ENCODE data around the gene SLC26A3.
"Not testable (repeated sequence)": the region's sequence is repeated elsewhere in the genome, so short reads cannot be mapped to it uniquely, and the experiment has no call there.

Gene SLC26A3

GRCh38 chr7:107803009-107803610 is at the start of gene SLC26A3:
TSS of gene SLC26A3 (minus strand) at chr7:107803223. CDS start at chr7:107794509, 8,714 bp downstream.
- in situ Hi-C loops (cut with MboI; ENCODE audit: low sequenced_read_pairs): no loop called here

GRCh38 chr7:107850643-107851042 is 47.6 kb upstream of the SLC26A3 start:
- in situ Hi-C loops (cut with MboI; ENCODE audit: low sequenced_read_pairs): no loop called here

GRCh38 chr7:107850216-107850615 is 47.2 kb upstream of the SLC26A3 start:
- in situ Hi-C loops (cut with MboI; ENCODE audit: low sequenced_read_pairs): no loop called here

- in situ Hi-C loops (cut with MboI; ENCODE audit: low sequenced_read_pairs): not testable (repeated sequence)
Measured at GRCh38 chr7:107848211-107848610, 45.2 kb upstream of the SLC26A3 start.

- in situ Hi-C loops (cut with MboI; ENCODE audit: low sequenced_read_pairs): not testable (repeated sequence)
Measured at GRCh38 chr7:107847836-107848175, 44.8 kb upstream of the SLC26A3 start.

GRCh38 chr7:107847168-107847835 is 44.3 kb upstream of the SLC26A3 start:
- in situ Hi-C loops (cut with MboI; ENCODE audit: low sequenced_read_pairs): no loop called here

- in situ Hi-C loops (cut with MboI; ENCODE audit: low sequenced_read_pairs): no loop called here
Measured at GRCh38 chr7:107846324-107846723, 43.3 kb upstream of the SLC26A3 start.

GRCh38 chr7:107843184-107843583 is 40.2 kb upstream of the SLC26A3 start:
- in situ Hi-C loops (cut with MboI; ENCODE audit: low sequenced_read_pairs): no loop called here

GRCh38 chr7:107842213-107842612 is 39.2 kb upstream of the SLC26A3 start:
- in situ Hi-C loops (cut with MboI; ENCODE audit: low sequenced_read_pairs): no loop called here

GRCh38 chr7:107838816-107839565 is 36.0 kb upstream of the SLC26A3 start:
- in situ Hi-C loops (cut with MboI; ENCODE audit: low sequenced_read_pairs): no loop called here

GRCh38 chr7:107838024-107838601 is 35.1 kb upstream of the SLC26A3 start:
- in situ Hi-C loops (cut with MboI; ENCODE audit: low sequenced_read_pairs): no loop called here

- in situ Hi-C loops (cut with MboI; ENCODE audit: low sequenced_read_pairs): no loop called here
Measured at GRCh38 chr7:107837145-107837512, 34.1 kb upstream of the SLC26A3 start.

- in situ Hi-C loops (cut with MboI; ENCODE audit: low sequenced_read_pairs): no loop called here
Measured at GRCh38 chr7:107836237-107837144, 33.5 kb upstream of the SLC26A3 start.

GRCh38 chr7:107834401-107834800 is 31.4 kb upstream of the SLC26A3 start:
- in situ Hi-C loops (cut with MboI; ENCODE audit: low sequenced_read_pairs): no loop called here

- in situ Hi-C loops (cut with MboI; ENCODE audit: low sequenced_read_pairs): no loop called here
Measured at GRCh38 chr7:107833684-107834106, 30.7 kb upstream of the SLC26A3 start.

GRCh38 chr7:107830420-107830819 is 27.4 kb upstream of the SLC26A3 start:
- in situ Hi-C loops (cut with MboI; ENCODE audit: low sequenced_read_pairs): no loop called here

GRCh38 chr7:107828540-107828939 is 25.5 kb upstream of the SLC26A3 start:
- in situ Hi-C loops (cut with MboI; ENCODE audit: low sequenced_read_pairs): no loop called here

GRCh38 chr7:107827501-107827900 is 24.5 kb upstream of the SLC26A3 start:
- in situ Hi-C loops (cut with MboI; ENCODE audit: low sequenced_read_pairs): no loop called here

- in situ Hi-C loops (cut with MboI; ENCODE audit: low sequenced_read_pairs): no loop called here
Measured at GRCh38 chr7:107826451-107826850, 23.4 kb upstream of the SLC26A3 start.

GRCh38 chr7:107824858-107825257 is 21.8 kb upstream of the SLC26A3 start:
- in situ Hi-C loops (cut with MboI; ENCODE audit: low sequenced_read_pairs): no loop called here

- in situ Hi-C loops (cut with MboI; ENCODE audit: low sequenced_read_pairs): no loop called here
Measured at GRCh38 chr7:107818622-107819021, 15.6 kb upstream of the SLC26A3 start.

All from HL-60/S4 (cell line).